SU-DHL-6 (cell line): ENCODE results near the gene ACOX1.
"Not testable (repeated sequence)": the region's sequence is repeated elsewhere in the genome, so short reads cannot be mapped to it uniquely, and the experiment has no call there.

Source experiments
- EZH2phosphoT487 ChIP-seq: fragments of 200-600 bp; sonication (generic), shearing (Covaris generic); conservative IDR thresholded peaks from 2 replicates; pipeline ENCODE4 v1.6.1; 2018; ENCODE audit warnings: mild to moderate bottlenecking, antibody characterized with exemption, low read length, moderate library complexity, mixed read lengths
- TF ChIP-seq, protein P1 (sequence below): fragments of 200-600 bp; sonication (generic); IDR thresholded peaks from one replicate; pipeline ENCODE4 v1.5.1; 2017; ENCODE audit warnings: antibody characterized with exemption, mild to moderate bottlenecking, low read length, moderate library complexity; ENCODE audit not compliant: insufficient read depth, poor library complexity, severe bottlenecking

DNA sequence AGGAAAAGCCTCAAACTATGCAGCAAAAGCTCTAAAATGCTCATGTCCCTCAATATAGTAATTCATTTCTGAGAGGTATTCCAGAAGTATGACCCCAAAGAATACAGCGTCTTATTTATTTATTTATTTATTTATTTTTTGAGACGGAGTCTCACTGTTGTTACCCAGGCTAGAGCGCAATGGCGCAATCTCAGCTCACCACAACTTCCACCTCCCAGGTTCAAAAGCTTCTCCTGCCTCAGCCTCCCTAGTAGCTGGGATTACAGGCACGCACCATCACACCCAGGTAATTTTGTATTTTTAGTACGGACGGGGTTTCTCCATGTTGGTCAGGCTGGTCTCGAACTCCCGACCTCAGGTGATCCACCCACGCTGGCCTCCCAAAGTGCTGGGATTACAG is 9.9 kb downstream of the ACOX1 start:
- TF ChIP-seq, protein P1, sequence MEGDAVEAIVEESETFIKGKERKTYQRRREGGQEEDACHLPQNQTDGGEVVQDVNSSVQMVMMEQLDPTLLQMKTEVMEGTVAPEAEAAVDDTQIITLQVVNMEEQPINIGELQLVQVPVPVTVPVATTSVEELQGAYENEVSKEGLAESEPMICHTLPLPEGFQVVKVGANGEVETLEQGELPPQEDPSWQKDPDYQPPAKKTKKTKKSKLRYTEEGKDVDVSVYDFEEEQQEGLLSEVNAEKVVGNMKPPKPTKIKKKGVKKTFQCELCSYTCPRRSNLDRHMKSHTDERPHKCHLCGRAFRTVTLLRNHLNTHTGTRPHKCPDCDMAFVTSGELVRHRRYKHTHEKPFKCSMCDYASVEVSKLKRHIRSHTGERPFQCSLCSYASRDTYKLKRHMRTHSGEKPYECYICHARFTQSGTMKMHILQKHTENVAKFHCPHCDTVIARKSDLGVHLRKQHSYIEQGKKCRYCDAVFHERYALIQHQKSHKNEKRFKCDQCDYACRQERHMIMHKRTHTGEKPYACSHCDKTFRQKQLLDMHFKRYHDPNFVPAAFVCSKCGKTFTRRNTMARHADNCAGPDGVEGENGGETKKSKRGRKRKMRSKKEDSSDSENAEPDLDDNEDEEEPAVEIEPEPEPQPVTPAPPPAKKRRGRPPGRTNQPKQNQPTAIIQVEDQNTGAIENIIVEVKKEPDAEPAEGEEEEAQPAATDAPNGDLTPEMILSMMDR, result not testable (repeated sequence)
- TF ChIP-seq EZH2phosphoT487, result not testable (repeated sequence)
